Esophagus muscularis mucosa (tissue), 3 donors: ENCODE measurements around the gene DOK5.

ENCODE experiments used
- POLR2A ChIP-seq: fragments of 450-650 bp; IDR thresholded peaks from one replicate; pipeline ENCODE4 v1.6.1; 2017; ENCODE audit warnings: antibody characterized with exemption, moderate library complexity, mild to moderate bottlenecking, low read depth
- TF ChIP-seq, protein P1 (sequence below), 3 experiments: fragments of 200-600 bp in 2 of 3; fragments of 450-650 bp in 1 of 3; sonication (generic) in 2 of 3; IDR thresholded peaks; one replicate each; pipeline ENCODE4 v1.5.1; 2017 to 2019; ENCODE audit warnings: antibody characterized with exemption in 3 of 3, mild to moderate bottlenecking in 2 of 3, moderate library complexity in 1 of 3

DNA sequence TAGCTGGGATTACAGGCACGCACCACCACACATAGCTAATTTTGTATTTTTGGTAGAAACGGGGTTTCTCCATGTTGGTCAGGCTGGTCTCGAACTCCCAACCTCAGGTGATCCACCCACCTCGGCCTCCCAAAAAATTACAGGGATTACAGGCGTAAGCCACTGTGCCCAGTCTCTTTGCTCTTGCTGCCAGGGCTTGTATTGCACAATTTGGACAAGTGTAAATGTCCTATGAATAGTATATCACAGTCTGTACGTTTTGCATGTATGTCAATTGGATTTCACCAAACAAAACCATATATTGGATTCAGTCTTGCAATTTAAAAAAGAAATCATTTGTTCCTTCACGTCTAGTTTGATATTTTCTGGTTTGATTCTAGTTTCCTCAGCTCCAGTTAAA, 2.1 kb upstream of the DOK5 start:
- TF ChIP-seq, protein P1, sequence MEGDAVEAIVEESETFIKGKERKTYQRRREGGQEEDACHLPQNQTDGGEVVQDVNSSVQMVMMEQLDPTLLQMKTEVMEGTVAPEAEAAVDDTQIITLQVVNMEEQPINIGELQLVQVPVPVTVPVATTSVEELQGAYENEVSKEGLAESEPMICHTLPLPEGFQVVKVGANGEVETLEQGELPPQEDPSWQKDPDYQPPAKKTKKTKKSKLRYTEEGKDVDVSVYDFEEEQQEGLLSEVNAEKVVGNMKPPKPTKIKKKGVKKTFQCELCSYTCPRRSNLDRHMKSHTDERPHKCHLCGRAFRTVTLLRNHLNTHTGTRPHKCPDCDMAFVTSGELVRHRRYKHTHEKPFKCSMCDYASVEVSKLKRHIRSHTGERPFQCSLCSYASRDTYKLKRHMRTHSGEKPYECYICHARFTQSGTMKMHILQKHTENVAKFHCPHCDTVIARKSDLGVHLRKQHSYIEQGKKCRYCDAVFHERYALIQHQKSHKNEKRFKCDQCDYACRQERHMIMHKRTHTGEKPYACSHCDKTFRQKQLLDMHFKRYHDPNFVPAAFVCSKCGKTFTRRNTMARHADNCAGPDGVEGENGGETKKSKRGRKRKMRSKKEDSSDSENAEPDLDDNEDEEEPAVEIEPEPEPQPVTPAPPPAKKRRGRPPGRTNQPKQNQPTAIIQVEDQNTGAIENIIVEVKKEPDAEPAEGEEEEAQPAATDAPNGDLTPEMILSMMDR (IDR thresholded peaks at IDR 0.05) = no peak
- no peak for TF ChIP-seq POLR2A
